ENCODE measurements around the gene NOX3.
"Not testable (repeated sequence)": the region's sequence is repeated elsewhere in the genome, so short reads cannot be mapped to it uniquely, and the experiment has no call there.

The NOX3 gene

GRCh38 chr6:155455766-155456165 is at the start of gene NOX3:
Gene NOX3, minus strand, starts transcription at chr6:155455839. Its CDS starts 39 bp downstream, at chr6:155455800.
- DNase-seq = no peak

- no peak for DNase-seq
Observed at GRCh38 chr6:155504848-155505607, 49.4 kb upstream of the NOX3 start.

- DNase-seq = no peak
Observed at GRCh38 chr6:155502393-155502792, 46.8 kb upstream of the NOX3 start.

GRCh38 chr6:155499574-155499973 is 43.9 kb upstream of the NOX3 start:
- DNase-seq = no peak

GRCh38 chr6:155498370-155498769 is 42.7 kb upstream of the NOX3 start:
- no peak for DNase-seq

GRCh38 chr6:155497273-155497672 is 41.6 kb upstream of the NOX3 start:
- DNase-seq = no peak

GRCh38 chr6:155495011-155495768 is 39.6 kb upstream of the NOX3 start:
- DNase-seq = peak in 1 of 2 experiments; percentile 12

GRCh38 chr6:155493694-155494143 is 38.1 kb upstream of the NOX3 start:
- DNase-seq = no peak

GRCh38 chr6:155493026-155493693 is 37.5 kb upstream of the NOX3 start:
- no peak for DNase-seq

GRCh38 chr6:155492061-155492735 is 36.6 kb upstream of the NOX3 start:
- no peak for DNase-seq

- no peak for DNase-seq
Observed at GRCh38 chr6:155491421-155491820, 35.8 kb upstream of the NOX3 start.

GRCh38 chr6:155488197-155488596 is 32.6 kb upstream of the NOX3 start:
- not testable (repeated sequence) for DNase-seq

- DNase-seq = no peak
Observed at GRCh38 chr6:155487371-155488130, 31.9 kb upstream of the NOX3 start.

- DNase-seq = no peak
Observed at GRCh38 chr6:155486721-155487294, 31.2 kb upstream of the NOX3 start.

- no peak for DNase-seq
Observed at GRCh38 chr6:155485756-155486155, 30.1 kb upstream of the NOX3 start.

- DNase-seq = no peak
Observed at GRCh38 chr6:155483858-155484257, 28.2 kb upstream of the NOX3 start.

GRCh38 chr6:155481215-155481614 is 25.6 kb upstream of the NOX3 start:
- no peak for DNase-seq

- DNase-seq = no peak
Observed at GRCh38 chr6:155473741-155474140, 18.1 kb upstream of the NOX3 start.

- DNase-seq = no peak
Observed at GRCh38 chr6:155472886-155473285, 17.2 kb upstream of the NOX3 start.

GRCh38 chr6:155470979-155471616 is 15.5 kb upstream of the NOX3 start:
- not testable (repeated sequence) for DNase-seq

- DNase-seq = not testable (repeated sequence)
Observed at GRCh38 chr6:155468543-155468942, 12.9 kb upstream of the NOX3 start.

Measured in NCI-H2081 (cell line).